GM19452 (cell line): Measurements from ENCODE around the gene SOAT2.
A peak's percentile ranks its signal among the peaks of the same experiment; 100 is the strongest.
"Not testable (repeated sequence)": the region's sequence is repeated elsewhere in the genome, so short reads cannot be mapped to it uniquely, and the experiment has no call there.

Source experiments
- ATAC-seq: cut with Tn5 transposase; IDR thresholded peaks from one replicate; pipeline ENCODE4 v1.9.1; 2021; ENCODE audit not compliant: unreplicated experiment

Gene SOAT2

DNA sequence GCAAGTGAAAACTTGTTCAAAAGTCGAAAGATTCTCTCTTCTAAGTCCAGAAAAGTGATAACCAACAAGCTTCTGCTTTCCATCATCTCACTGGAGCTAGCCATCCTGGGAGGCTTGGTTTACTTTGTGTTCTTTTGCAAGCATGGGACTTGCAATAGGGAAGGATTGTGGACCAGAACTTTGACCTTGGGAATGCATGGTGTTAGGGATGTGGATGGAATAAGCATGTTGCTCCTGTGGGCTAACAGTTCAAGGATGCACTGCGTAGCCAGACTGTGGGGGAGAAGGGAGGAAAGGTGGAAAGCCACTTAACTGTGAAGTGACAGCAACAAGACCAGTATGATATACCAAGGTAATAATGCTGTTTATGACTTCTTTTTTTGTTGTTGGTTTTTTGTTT lies 28.6 kb downstream of the SOAT2 start:
- ATAC-seq, result no peak

DNA sequence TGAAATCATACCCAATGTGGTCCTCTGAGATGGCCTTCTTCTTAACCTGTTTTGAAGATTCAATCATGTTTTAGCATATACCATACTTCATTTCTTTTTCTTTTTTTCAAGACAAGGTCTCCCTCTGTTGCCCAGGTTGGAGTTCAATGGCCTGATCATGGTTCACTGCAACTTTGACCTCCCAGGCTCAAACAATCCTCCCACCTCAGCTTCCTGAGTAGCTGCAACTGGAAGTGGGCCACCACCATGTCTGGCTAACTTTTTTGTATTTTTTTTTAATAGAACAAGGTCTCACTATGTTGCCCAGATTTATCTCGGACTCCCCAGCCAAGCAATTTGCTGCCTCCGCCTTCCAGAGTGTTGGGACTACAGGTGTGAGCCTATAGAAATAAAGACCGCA lies 30.4 kb downstream of the SOAT2 start:
- no peak for ATAC-seq

DNA sequence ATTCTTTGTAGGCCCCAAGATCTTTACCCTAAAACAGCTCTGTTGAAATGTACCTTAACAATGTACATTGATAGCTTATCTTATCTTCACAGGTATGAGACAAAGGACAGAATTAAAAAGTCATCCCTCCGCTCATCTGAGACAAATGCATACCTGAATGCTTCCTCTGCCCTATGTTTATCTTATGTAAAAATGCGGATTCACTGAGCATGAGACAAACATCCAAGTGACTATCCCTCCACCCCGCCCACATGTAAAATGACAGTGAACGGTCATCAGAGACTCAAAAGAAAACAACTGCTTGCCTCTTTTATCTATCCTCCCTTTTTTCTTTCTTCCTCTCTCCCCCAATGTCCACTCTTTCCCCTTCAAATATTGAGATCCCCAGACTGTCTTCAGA lies 40.1 kb downstream of the SOAT2 start:
- ATAC-seq, result no peak

DNA sequence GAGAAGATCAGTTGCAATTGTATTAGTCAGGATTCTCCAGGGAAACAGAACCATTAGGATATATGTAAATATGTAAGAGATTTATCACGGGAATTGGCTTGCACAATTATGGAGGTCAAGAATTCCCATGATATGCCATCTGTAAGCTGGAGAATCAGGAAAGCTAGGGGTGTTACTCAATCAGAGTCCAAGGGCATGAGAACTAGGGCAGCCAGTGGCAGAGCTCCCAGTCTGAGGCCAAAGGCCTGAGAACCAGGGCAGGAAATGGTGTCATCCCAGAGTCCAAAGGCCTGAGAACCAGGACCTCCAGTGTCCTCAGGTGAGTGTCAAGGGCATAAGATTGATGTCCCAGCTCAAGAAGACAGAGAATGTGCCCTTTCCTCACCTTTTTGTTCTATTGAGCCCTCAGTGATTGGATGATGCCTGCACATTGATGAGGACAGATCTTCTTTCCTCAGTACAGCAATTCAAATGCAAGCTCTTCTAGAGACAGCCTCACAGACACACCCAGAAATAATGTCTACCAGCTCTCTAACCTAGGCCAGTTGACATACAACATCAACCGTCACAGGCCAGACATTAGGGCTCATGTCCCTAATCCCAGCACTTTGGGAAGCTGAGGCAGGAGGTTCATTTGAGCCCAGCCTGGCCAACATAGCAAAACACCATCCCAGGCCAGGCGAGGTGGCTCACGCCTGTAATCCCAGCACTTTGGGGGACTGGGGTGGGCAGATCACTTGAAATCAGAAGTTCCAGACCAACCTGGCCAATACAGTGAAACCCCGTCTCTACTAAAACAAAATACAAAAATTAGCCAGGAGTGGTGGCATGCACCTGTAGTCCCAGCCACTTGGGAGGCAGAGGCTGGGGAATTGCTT lies 42.3 kb downstream of the SOAT2 start:
- no peak for ATAC-seq

DNA sequence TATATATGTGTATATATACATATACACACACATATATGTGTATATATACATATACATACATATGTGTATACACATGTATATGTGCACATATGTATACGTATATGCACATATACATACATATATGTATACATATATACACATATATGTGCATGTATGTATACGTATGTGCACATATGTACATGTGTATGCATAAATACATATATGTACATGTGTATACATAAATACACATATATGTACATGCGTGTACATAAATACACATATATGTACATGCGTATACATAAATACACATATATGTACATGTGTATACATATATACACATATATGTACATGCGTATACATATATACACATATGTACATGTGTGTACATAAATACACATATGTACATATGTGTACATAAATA lies 43.9 kb downstream of the SOAT2 start:
- no peak for ATAC-seq

DNA sequence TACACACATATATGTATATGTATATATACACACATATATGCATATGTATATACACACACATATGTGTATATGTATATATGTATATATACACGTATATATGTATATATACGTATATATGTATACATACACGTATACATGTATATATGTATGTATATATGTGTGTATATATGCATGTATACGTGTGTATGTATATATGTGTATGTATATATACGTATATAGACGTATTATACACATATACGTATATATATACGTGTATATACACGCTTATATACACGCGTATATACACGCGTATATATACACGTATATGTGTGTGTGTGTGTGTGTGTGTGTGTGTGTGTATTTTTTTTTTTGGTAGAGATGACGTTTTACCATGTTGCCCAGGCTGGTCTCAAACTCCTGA lies 44.4 kb downstream of the SOAT2 start:
- ATAC-seq, result no peak

DNA sequence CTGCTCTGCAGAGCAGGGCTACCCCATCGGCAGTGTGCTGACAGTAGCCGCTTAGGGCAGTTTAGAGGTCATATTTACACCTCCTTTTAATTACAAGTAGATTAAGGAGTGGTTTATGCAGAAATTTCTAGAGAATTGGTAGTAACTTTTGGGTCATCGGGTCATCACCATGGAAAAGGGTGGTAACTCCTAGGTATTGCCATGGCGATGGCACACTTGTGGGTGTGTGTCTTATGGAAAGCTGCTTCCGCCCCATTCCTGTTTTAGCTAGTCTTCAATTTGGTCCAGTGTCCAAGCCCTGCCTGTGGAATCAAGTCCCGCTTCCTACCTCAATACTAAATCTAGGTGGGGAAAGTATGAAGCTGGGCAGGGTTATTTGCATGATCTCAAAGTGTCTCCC lies 47.8 kb downstream of the SOAT2 start:
- ATAC-seq, result no peak

DNA sequence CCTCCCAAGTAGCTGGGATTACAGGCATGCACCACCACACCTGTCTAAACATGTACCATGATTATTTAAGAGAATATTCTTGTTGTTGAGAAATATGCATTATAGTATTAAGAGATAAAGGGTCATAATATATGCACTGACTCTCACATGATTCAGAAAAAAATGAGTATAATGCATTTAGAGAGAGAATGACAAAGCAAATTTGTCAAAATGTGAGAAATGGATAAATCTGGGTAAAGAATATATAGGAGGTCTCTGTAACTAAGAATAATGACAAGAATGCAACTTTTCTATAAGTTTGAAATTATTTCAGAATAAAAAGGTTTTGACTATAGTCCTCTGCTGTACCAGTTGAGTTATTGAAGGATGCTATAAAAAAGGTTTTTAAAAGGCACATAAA lies 49.1 kb downstream of the SOAT2 start:
- no peak for ATAC-seq

DNA sequence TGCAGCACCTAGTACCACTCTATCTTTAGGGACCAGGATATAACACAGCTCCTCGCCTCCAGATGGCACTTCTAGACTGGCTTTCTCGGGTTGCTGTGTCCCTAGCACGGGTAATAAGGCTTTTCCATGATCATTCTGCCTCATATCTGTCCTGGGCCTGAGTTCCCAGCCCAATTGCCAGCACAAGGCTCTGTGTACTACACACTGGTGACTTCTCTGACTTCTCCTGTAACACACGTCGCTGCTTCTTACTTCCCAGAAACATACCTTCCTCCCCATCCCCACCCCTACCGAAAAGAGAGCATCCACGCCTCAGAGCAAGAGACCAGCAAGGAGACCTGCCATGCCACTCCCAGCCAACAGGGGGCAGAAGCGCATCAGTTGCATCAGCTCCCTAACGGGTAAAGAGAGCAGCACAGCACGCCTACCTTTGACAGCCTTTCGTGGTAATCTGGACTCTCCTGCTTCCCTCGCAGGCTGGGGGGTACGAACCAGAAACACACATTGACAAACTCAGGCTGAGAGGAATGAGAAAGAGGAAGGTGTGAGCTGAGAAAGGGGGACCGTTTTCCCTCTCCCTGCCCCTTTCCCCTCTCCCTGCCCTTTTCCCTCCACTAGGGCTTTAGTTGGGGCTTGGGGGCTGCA lies 56.0 kb downstream of the SOAT2 start:
- ATAC-seq, result peak; percentile 82

DNA sequence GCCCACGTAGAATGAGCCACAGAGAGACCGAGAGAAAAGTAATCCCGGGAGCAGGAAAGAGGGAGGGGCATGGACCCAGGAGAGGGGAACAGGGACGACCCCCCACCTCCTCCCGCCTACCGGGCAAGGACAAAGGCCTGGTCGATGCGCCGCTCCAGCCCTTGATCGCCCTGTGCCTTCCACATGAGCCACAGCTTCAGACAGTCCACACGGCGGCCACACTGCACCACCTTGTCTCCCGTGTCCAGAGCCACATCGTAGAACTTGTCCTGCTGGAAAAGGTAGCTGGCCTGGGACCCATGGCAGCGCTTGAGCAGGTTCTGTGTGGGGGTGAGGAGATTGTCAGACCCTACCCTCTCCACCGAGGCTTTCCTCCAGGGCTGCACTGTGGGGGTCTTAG lies 56.7 kb downstream of the SOAT2 start:
- no peak for ATAC-seq

DNA sequence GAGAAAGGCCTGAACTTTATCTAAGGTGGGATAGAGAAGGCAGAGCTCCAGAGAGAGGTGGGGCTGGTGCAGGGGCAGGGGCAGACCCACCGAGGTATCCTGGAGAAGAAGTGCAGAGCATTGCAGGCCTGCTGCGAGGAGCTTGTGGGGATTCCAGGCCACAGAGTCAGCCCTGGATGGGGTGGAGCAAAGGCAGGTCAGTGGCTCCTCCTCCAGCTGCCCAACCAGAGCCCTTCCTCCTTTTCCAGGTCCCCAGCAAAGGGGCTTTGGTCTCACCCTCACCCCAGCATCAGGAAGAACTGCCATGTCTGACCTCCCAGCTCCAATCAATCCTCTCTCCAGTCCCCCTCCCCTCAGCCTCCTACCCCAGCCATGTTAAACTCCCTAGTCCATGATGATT lies 57.4 kb downstream of the SOAT2 start:
- no peak for ATAC-seq

DNA sequence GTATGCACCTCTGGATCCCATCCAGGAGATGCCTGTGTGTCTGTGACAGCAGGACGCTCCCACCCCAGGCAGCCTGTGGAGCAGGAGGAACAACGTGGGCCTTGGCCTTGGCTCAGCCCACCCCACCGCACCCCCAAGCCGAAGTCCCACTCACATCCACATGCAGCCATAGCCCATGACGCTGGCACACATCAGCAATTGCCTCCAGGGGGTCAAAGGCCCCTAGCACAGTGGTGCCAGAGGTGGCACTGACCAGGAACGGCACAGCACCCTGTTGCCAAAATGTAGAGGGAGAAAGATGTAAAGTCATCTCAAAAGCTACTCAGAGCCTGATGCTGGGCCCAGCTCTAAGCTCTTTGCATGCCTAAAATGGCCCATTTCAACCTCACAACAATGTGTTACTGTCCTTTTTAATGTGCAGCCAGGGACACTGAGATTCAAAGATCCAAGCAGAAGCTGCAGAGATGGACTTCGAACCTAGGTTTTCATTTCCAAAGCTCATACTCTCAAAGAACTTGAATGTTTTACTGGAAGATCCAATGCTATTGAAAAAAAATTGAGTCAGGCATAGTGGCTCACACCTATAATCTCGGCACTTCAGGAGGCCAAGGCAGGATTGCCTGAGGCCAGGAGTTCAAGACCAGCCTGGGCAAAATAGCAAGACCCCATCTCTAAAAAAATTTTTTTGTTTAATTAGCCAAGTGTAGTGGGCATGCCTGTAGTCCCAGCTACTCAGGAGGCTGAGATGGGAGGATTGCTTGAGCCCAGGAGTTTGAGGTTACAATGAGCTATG lies 58.0 kb downstream of the SOAT2 start:
- ATAC-seq, result no peak

DNA sequence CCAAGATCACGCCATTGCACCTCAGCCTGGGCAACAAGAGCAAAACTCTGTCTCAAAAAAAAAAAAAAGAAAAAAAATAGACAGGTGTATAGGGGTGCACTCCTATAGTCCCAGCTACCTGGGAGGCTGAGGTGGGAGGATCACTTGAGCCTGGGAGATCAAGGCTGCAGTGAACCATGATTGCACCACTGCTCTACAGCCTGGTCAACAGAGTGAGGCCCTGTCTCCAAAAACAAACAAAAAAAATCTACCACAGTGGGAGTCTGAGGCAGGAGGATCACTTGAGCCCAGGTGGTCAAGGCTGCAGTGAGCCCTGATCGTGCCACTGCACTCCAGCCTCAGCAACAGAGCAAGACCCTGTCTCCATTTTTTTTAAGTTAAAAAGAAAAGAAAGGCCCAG lies 59.7 kb downstream of the SOAT2 start:
- not testable (repeated sequence) for ATAC-seq

DNA sequence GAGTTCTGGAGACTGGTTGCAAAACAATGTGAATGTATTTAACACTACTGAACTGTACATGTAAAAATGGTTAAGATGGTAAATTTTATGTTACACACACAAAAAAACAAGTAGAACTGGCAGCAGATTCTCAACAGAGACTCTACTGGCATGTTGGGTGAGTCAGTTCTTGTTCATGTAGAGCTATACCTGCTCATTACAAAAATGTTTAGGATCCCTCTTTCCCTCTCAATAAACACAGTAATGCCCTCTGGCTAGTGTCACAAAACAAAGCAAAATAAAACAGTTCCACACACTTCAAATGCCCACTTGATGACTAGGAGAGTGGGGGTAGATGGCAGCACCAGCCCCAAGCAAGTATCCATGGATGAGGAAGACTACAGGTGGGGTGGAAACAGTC lies 63.6 kb downstream of the SOAT2 start:
- no peak for ATAC-seq

DNA sequence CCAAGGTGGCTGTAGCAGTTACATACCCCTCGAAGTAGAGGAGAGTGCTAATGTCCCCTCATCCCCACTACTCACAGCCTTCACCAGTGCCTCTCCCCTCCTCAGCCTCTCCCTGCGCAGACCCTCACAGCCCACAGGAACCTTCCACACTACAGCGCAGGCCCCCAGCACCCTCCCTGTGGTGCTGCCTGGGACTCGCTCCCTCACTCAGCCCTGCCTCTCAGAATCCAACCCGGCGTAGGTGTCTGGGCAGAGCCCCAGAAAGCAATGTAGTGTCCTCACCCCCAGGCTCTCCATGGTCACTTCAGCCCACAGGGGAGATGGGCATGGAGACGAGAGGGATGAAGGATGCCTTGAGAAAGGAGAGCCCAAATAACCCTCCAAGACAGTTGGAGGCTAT lies 66.4 kb downstream of the SOAT2 start:
- ATAC-seq, result no peak

DNA sequence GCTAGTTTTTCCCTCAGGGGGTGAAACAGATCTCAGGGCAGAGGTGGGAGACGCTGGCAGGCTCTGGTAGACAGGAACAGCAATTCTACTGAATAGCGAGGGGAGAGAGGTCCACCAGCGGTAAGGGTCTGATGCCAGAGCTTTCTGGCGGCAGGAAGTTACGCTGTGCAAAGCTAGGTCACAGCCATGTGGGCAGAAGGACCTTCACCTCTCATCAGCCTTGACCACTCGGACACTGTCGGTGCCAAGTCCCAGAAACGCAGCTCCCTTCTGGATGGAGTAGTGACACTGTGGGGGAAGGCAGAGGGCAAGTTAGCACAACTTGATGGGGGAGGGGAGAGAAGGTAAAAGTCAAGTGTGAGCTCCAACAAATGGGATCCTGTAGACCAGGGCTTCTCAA lies 66.9 kb downstream of the SOAT2 start:
- no peak for ATAC-seq

DNA sequence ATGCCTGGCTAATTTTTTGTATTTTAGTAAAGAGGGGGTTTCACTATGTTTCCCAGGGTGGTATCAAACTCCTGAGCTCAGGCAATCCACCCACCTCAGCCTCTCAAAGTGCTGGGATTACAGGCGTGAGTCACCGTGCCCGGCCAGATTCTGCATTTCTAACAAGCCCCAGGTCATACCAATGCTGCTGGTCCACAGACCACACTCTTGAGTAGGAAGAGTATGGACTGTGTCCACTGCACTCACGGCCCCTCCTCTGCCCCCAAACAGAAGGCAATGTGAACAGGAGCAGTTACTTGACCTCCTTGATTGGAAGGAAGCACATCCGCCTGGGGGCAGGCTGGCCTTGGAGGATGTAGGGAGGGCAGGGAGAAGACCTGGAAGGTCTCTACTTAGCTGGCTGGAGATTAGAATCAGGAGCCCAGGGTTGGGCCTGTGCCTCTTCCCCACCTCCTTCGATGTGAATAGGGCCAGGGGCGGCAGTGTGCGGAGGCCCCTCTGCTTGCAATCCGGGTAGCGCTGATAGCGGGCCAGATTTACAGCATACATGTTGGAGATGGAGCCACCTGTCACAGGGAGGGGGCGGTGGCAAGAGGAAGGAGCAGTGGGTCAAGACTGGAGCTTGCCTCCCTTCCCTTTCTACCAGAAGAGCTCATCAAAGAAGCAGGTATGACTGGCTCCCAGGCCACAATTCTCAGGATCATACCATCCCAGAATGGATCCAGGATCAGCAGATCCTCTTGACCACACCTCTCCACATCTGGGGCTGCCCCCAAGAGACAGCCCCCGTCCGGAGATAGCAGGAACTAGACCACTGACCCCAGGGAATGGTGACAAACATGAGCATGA lies 67.8 kb downstream of the SOAT2 start:
- no peak for ATAC-seq

DNA sequence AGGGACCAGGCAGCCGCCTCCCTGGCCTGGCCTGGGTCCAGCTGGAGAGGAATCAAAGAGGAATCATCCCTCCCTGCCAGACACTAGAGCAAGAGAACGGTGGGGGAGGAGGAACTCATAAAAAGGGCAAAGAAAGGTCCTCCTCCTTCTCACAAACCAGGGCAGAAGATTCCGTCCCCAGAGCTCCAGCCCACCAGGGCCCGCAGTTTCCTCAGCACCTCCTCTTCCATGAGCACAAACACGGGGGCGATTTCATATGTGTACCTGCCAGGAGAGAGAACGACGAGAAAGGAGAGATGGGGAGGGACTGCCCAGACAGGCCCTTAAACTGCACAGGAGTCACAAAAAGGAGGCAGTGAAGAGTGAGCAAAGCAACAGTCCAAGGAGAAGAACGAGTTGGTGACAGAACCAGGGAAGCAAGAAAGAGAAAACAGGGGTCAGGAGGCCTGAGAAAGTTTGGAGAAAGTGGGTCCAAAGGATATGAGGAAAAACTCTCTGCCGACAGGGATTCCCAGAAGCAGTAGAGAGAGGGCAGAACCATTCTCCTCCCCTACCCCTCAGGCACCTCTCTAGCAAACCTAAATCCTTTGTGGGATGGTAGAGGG lies 68.5 kb downstream of the SOAT2 start:
- no peak for ATAC-seq

DNA sequence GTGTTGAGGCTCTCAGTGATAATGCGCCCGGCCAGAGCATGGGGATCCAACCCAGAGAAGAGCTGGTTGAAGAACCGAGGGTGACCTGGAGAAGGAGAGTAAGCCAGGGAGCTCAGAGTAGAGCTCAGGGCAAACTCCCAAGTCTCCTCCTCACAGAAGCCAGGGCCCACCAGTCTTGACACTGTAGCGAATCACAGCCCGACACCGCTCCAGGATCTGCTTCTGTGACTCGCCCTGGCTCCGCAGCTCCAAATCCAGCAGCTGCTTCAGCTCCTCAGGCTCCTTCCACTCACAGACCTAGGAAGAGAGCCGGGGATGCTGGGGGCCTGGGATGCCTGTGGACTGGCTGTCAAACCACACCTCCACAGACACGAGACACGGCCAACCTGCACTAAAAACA lies 69.1 kb downstream of the SOAT2 start:
- ATAC-seq, result no peak

DNA sequence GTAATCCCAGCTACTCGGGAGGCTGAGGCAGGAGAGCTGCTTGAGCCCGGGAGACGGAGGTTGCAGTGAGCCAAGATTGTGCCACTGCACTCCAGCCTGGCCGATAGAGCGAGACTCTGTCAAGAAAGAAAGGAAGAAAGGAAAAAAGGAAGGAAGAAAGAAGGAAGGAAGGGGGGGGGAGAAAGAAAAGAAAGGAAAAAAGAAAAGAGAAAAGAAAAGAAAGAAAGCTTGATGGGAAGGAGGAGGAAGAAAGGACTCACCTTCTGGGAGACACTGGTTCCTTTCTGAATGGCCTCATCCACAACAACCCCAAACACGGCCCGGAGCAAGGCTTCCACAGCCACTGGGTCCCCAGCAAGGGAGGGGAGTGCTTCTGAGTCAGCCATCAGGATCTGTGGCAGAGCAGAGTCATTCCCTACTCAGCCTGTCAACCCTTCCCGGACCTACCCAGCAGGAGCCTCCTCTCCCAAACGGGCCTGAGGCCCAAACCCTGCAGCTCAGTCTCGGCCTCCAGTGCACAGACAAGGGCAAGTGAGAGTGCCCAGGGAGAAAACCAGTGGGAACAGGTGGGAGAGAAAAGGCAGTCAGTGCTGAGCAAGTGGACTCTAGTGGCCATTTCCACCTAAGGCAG lies 69.9 kb downstream of the SOAT2 start:
- ATAC-seq, result no peak
